Neural progenitor cell (in vitro differentiated cells): ENCODE results near the gene SNX30. TPM values are rescaled to one million over a fixed set of nuclear protein-coding genes. Genes with fewer than 3 reads are reported as not detected.

Source experiments
- DNase-seq: peaks from one replicate; pipeline ENCODE4 v3.0.0-alpha.2; 2016; ENCODE audit warnings: low spot score
- H2AFZ ChIP-seq: fragments of 200-600 bp; sonication (generic); replicated peaks from 2 replicates; pipeline ENCODE4 v1.6.1; 2016; ENCODE audit warnings: antibody characterized with exemption
- H3F3A ChIP-seq: fragments of 200-600 bp; sonication (generic); 2 replicates; pipeline ENCODE4 v1.6.1; 2016; ENCODE audit warnings: antibody characterized with exemption, low read depth
- H3K27ac ChIP-seq: fragments of 200-600 bp; sonication (generic); 2 replicates; pipeline ENCODE4 v1.5.1; 2016; ENCODE audit warnings: mild to moderate bottlenecking
- H3K27me3 ChIP-seq: fragments of 200-600 bp; sonication (generic); 2 replicates; pipeline ENCODE4 v1.6.1; 2016; ENCODE audit warnings: mild to moderate bottlenecking, moderate library complexity
- H3K36me3 ChIP-seq: fragments of 200-600 bp; sonication (generic); 2 replicates; pipeline ENCODE4 v1.5.1; 2016
- H3K4me1 ChIP-seq: fragments of 200-600 bp; sonication (generic); 2 replicates; pipeline ENCODE4 v1.6.1; 2016; ENCODE audit warnings: mixed run types
- H3K4me2 ChIP-seq: fragments of 200-600 bp; sonication (generic); 2 replicates; pipeline ENCODE4 v1.6.1; 2016
- H3K4me3 ChIP-seq: fragments of 200-600 bp; sonication (generic); 2 replicates; pipeline ENCODE4 v1.5.1; 2016
- H3K79me2 ChIP-seq: fragments of 200-600 bp; sonication (generic); 2 replicates; pipeline ENCODE4 v1.6.1; 2016; ENCODE audit warnings: low read depth
- H3K9ac ChIP-seq: fragments of 200-600 bp; sonication (generic); 2 replicates; pipeline ENCODE4 v1.6.1; 2016
- H3K9me3 ChIP-seq: fragments of 200-600 bp; sonication (generic); 2 replicates; pipeline ENCODE4 v1.5.1; 2016; ENCODE audit warnings: low read depth
- H4K20me1 ChIP-seq: fragments of 200-600 bp; sonication (generic); 2 replicates; pipeline ENCODE4 v1.6.1; 2016; ENCODE audit warnings: low read depth
- H3K27ac Mint-ChIP-seq: 3 replicates; pipeline ENCODE4 v1.8.0; 2021; ENCODE audit warnings: mixed read lengths
- H3K27me3 Mint-ChIP-seq: 2 replicates; pipeline ENCODE4 v1.8.0; 2022; ENCODE audit warnings: low read depth, mild to moderate bottlenecking, inconsistent platforms, moderate library complexity, mixed read lengths; ENCODE audit not compliant: insufficient read depth
- H3K36me3 Mint-ChIP-seq: 3 replicates; pipeline ENCODE4 v1.8.0; 2021; ENCODE audit warnings: mixed read lengths
- H3K4me1 Mint-ChIP-seq: 3 replicates; pipeline ENCODE4 v1.8.0; 2021; ENCODE audit warnings: mixed read lengths
- H3K4me3 Mint-ChIP-seq: 3 replicates; pipeline ENCODE4 v1.8.0; 2021; ENCODE audit warnings: mild to moderate bottlenecking, moderate library complexity, mixed read lengths
- H3K9me3 Mint-ChIP-seq: 3 replicates; pipeline ENCODE4 v1.8.0; 2020; ENCODE audit warnings: mixed read lengths
- EZH2 ChIP-seq: fragments of 200-600 bp; sonication (generic); IDR thresholded peaks from 2 replicates; pipeline ENCODE4 v1.6.1; 2017; ENCODE audit warnings: antibody characterized with exemption, mild to moderate bottlenecking, moderate library complexity
- EZH2phosphoT487 ChIP-seq: fragments of 200-600 bp; sonication (generic); IDR thresholded peaks from 2 replicates; pipeline ENCODE4 v1.6.1; 2017; ENCODE audit warnings: antibody characterized with exemption
- total RNA-seq: library from RNA; depleted of rRNA; stranded (reverse); fragments of >200 nt; gene quantifications from 2 replicates; pipeline ENCODE4 v1.2.3, GENCODE V29; 2015; ENCODE audit warnings: low replicate concordance
- TF ChIP-seq, protein P1 (sequence below): fragments of 200-600 bp; sonication (generic); IDR thresholded peaks from 2 replicates; pipeline ENCODE4 v1.5.1; 2017; ENCODE audit warnings: antibody characterized with exemption, mild to moderate bottlenecking

Gene SNX30
- total RNA-seq, 1 donor from 2014 or later = 19.9 TPM

DNA sequence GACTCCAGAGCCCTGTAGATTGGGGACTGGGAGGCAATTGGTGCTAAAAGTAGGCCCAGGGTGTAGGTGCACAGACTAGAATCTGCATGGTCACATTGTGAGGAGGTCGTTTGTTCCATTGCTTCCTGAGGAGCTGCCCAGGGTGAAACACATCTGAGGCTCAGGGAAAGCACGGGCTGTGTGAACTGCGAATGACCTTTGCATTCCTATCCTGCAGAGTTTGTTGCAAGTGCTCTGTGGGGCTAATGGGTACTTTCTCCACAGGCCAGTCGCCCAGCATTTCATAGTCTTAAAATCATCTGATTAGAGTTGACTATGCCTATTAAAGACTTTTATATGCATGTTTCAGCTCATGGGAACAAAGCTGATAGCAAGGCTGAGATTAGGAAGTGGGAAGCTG is 154.5 kb downstream of the SNX30 start:
- no peak overlapping the region for H2AFZ ChIP-seq
- no peak for DNase-seq
- no peaks in the 10 kb centered on the region for H3K4me1 ChIP-seq
- H3K4me2 ChIP-seq = no peak overlapping the region
- no peak overlapping the region for H3K4me3 ChIP-seq
- H3K27ac ChIP-seq = no peak overlapping the region
- no peaks in the 10 kb centered on the region for H3K4me1 Mint-ChIP-seq
- no peak overlapping the region for H3K4me3 Mint-ChIP-seq
- H4K20me1 ChIP-seq = no peaks in the 10 kb centered on the region
- H3K9me3 ChIP-seq = no peaks in the 10 kb centered on the region
- H3K27me3 Mint-ChIP-seq = no peaks in the 10 kb centered on the region
- no peaks in the 10 kb centered on the region for H3K36me3 ChIP-seq
- peaks cover 12% of the 10 kb centered on the region for H3K27me3 ChIP-seq
- no peaks in the 10 kb centered on the region for H3K36me3 Mint-ChIP-seq
- TF ChIP-seq, protein P1, sequence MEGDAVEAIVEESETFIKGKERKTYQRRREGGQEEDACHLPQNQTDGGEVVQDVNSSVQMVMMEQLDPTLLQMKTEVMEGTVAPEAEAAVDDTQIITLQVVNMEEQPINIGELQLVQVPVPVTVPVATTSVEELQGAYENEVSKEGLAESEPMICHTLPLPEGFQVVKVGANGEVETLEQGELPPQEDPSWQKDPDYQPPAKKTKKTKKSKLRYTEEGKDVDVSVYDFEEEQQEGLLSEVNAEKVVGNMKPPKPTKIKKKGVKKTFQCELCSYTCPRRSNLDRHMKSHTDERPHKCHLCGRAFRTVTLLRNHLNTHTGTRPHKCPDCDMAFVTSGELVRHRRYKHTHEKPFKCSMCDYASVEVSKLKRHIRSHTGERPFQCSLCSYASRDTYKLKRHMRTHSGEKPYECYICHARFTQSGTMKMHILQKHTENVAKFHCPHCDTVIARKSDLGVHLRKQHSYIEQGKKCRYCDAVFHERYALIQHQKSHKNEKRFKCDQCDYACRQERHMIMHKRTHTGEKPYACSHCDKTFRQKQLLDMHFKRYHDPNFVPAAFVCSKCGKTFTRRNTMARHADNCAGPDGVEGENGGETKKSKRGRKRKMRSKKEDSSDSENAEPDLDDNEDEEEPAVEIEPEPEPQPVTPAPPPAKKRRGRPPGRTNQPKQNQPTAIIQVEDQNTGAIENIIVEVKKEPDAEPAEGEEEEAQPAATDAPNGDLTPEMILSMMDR = no peak
- TF ChIP-seq EZH2 (no peak), EZH2phosphoT487 (no peak)
- H3K79me2 ChIP-seq = no peaks in the 10 kb centered on the region
- no peaks in the 10 kb centered on the region for H3K9me3 Mint-ChIP-seq
- H3K27ac Mint-ChIP-seq = no peak overlapping the region
- no peaks in the 10 kb centered on the region for H3F3A ChIP-seq
- H3K9ac ChIP-seq = no peak overlapping the region

DNA sequence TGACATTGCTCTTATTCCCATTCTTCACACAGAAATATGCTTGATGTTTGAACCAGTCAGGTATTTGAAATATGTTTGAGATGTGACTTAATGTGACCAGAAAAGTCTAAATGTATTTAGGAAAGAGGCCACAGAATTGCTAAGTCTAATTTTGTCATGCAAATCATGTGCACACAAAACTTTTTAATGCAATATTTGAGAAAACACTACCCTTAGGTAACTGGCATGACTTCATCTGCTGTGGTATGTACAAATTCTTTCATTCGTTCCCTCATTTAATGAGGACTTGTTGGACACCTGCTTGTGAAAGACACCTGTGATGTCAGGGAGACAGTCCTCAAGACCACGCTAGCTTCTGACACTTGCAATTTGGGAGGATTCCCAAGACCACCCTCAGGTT is 161.2 kb downstream of the SNX30 start:
- H2AFZ ChIP-seq = no peak overlapping the region
- no peak overlapping the region for H3K4me3 ChIP-seq
- TF ChIP-seq EZH2phosphoT487 (no peak), EZH2 (no peak)
- TF ChIP-seq, protein P1 = no peak
- peaks cover 28% of the 10 kb centered on the region for H3K27me3 ChIP-seq
- Mint-ChIP-seq H3K9me3 (no peaks in the 10 kb centered on the region), H3K36me3 (no peaks in the 10 kb centered on the region), H3K27me3 (peaks cover 2% of the 10 kb centered on the region), H3K4me3 (no peak overlapping the region), H3K27ac (no peak overlapping the region), H3K4me1 (no peaks in the 10 kb centered on the region)
- H3K9me3 ChIP-seq = no peaks in the 10 kb centered on the region
- H3K4me2 ChIP-seq = no peak overlapping the region
- H3K36me3 ChIP-seq = no peaks in the 10 kb centered on the region
- H3K27ac ChIP-seq = no peak overlapping the region
- no peak for DNase-seq
- no peaks in the 10 kb centered on the region for H4K20me1 ChIP-seq
- no peaks in the 10 kb centered on the region for H3F3A ChIP-seq
- no peaks in the 10 kb centered on the region for H3K4me1 ChIP-seq
- no peaks in the 10 kb centered on the region for H3K79me2 ChIP-seq
- no peak overlapping the region for H3K9ac ChIP-seq

DNA sequence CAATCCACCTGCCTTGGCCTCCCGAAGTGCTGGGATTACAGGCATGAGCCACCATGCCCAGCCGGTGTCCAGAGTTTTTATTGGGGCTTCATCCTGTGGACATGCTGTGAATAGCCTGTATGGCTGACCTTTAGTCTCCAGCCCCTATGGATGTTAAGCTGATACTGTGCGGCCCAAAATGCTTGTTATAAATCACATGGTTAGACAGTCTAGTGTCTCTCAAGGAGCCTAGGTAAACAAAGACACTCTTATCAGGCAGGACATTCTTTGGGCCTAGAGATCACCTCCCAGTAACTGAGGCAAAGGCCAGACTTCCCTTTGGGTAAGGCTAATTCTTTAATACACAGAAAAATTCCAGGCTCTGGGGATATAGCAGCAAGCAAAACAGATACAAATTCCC is 162.1 kb downstream of the SNX30 start:
- H2AFZ ChIP-seq = no peak overlapping the region
- no peaks in the 10 kb centered on the region for H3K4me1 ChIP-seq
- no peak overlapping the region for H3K4me2 ChIP-seq
- no peaks in the 10 kb centered on the region for H3F3A ChIP-seq
- H3K27me3 ChIP-seq = peaks cover 36% of the 10 kb centered on the region
- H4K20me1 ChIP-seq = no peaks in the 10 kb centered on the region
- peaks cover 2% of the 10 kb centered on the region for H3K27me3 Mint-ChIP-seq
- H3K79me2 ChIP-seq = no peaks in the 10 kb centered on the region
- no peaks in the 10 kb centered on the region for H3K36me3 Mint-ChIP-seq
- H3K9me3 ChIP-seq = no peaks in the 10 kb centered on the region
- no peaks in the 10 kb centered on the region for H3K9me3 Mint-ChIP-seq
- no peak overlapping the region for H3K27ac Mint-ChIP-seq
- no peak overlapping the region for H3K27ac ChIP-seq
- H3K36me3 ChIP-seq = no peaks in the 10 kb centered on the region
- no peak for TF ChIP-seq EZH2phosphoT487
- no peak for TF ChIP-seq EZH2
- TF ChIP-seq, protein P1 = no peak
- no peak overlapping the region for H3K4me3 Mint-ChIP-seq
- no peaks in the 10 kb centered on the region for H3K4me1 Mint-ChIP-seq
- no peak for DNase-seq
- H3K4me3 ChIP-seq = no peak overlapping the region
- H3K9ac ChIP-seq = no peak overlapping the region

DNA sequence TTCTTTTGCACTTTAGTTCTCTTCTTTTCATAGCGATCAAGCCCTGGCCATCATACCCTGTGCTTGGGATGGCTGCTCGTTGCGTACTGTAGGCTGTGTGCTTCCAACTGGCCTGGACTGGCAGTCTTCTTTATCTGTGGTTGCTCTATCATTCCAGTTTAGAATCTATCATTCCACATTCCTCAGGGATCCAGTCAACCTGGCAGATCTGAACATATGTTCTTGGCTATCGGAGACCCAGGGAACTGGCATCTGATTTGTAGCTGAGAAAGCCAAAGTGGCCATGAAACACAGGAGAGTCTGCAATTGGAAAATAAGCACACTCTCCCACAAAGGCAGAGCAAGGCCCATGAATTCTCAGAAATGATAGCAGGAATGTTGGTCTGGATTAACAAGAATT is 162.8 kb downstream of the SNX30 start:
- no peak overlapping the region for H3K27ac ChIP-seq
- H3K27me3 Mint-ChIP-seq = peaks cover 2% of the 10 kb centered on the region
- H4K20me1 ChIP-seq = no peaks in the 10 kb centered on the region
- H3K9me3 Mint-ChIP-seq = no peaks in the 10 kb centered on the region
- H3K36me3 Mint-ChIP-seq = no peaks in the 10 kb centered on the region
- H3K79me2 ChIP-seq = no peaks in the 10 kb centered on the region
- H3F3A ChIP-seq = no peaks in the 10 kb centered on the region
- no peak overlapping the region for H3K4me3 ChIP-seq
- TF ChIP-seq EZH2phosphoT487 (no peak), EZH2 (no peak)
- TF ChIP-seq, protein P1 = no peak
- no peak overlapping the region for H3K9ac ChIP-seq
- H3K9me3 ChIP-seq = no peaks in the 10 kb centered on the region
- H3K4me1 Mint-ChIP-seq = no peaks in the 10 kb centered on the region
- no peak overlapping the region for H3K4me2 ChIP-seq
- no peak for DNase-seq
- H2AFZ ChIP-seq = no peak overlapping the region
- no peak overlapping the region for H3K27ac Mint-ChIP-seq
- H3K4me1 ChIP-seq = no peaks in the 10 kb centered on the region
- peaks cover 40% of the 10 kb centered on the region for H3K27me3 ChIP-seq
- H3K4me3 Mint-ChIP-seq = no peak overlapping the region
- no peaks in the 10 kb centered on the region for H3K36me3 ChIP-seq
